OCI-LY1 (cell line): Measurements from ENCODE around the gene EVL.

ENCODE experiments used
- CTCF ChIP-seq: fragments of 200-600 bp; sonication (generic), shearing (Covaris generic); IDR thresholded peaks from 2 replicates; pipeline ENCODE4 v1.5.1; 2017; ENCODE audit warnings: mild to moderate bottlenecking, antibody characterized with exemption, low read length, moderate library complexity, mixed read lengths
- EZH2 ChIP-seq: fragments of 200-600 bp; sonication (generic), shearing (Covaris generic); IDR thresholded peaks from 2 replicates; pipeline ENCODE4 v1.8.0; 2017; ENCODE audit warnings: borderline replicate concordance, mixed run types, mild to moderate bottlenecking, antibody characterized with exemption, low read length, moderate library complexity, mixed read lengths

- TF ChIP-seq CTCF, result no peak
- no peak for TF ChIP-seq EZH2
Measured at GRCh38 chr14:100084591-100084990, 19.4 kb downstream of the EVL start.
